A549 (cell line): ENCODE results near the gene PDE4D.

ENCODE experiments used
- BHLHE40 ChIP-seq: IDR thresholded peaks from 2 replicates; pipeline ENCODE4 v1.6.1; 2012; ENCODE audit warnings: low read depth, low read length, inconsistent platforms
- FOSL2 ChIP-seq, 2 experiments: fragments of 450-650 bp in 1 of 2; fragments of >200 bp in 1 of 2; sonication (Bioruptor Twin) in 1 of 2; formaldehyde crosslinking; IDR thresholded peaks; 2 replicates each; pipeline versions ENCODE4 v1.5.0 to v1.6.1; 2016 to 2020; ENCODE audit warnings: mild to moderate bottlenecking in 1 of 2, moderate library complexity in 1 of 2
- HDAC2 ChIP-seq: fragments of 200-600 bp; sonication (generic); IDR thresholded peaks from 2 replicates; pipeline ENCODE4 v1.6.1; 2016
- JUNB ChIP-seq: fragments of >200 bp; sonication (Bioruptor Twin); formaldehyde crosslinking; IDR thresholded peaks from 2 replicates; pipeline ENCODE4 v1.6.1; 2016
- MYC ChIP-seq: IDR thresholded peaks from 2 replicates; pipeline ENCODE4 v1.6.1; 2012; ENCODE audit warnings: mild to moderate bottlenecking, inconsistent platforms, low read length, improper control_type of control experiment, borderline replicate concordance
- NR3C1 ChIP-seq: fragments of >200 bp; sonication (Bioruptor Twin); formaldehyde crosslinking; IDR thresholded peaks from 3 replicates; pipeline ENCODE4 v1.6.1; 2017
- POLR2A ChIP-seq: IDR thresholded peaks from 2 replicates; pipeline ENCODE4 v1.6.1; 2012; ENCODE audit warnings: mild to moderate bottlenecking, low read length
- TF ChIP-seq, protein P1 (sequence below): IDR thresholded peaks from 2 replicates; pipeline ENCODE4 v1.6.1; 2012
- TF ChIP-seq, protein P2 (sequence below): fragments of >200 bp; sonication (Bioruptor Twin); formaldehyde crosslinking; IDR thresholded peaks from 3 replicates; pipeline ENCODE4 v1.5.1; 2016

DNA sequence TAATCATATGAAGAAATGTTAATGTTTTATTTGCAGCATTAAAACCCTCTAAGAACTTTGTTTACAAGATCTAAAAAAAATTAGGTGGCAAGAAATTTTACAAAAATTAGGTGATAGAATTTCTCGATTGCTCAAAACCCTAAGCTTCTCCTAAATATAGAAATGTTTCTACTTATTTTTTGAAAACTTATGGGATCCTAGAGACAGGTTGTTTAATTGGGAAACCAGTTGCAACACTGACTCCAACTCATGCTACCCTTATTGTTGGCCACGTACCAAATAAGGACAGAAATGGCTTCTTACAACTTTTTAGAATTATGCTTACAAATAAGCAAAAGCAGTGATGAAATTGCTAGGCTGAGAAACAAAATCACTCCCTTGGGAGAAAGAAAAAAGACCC, 531.1 kb downstream of the PDE4D start:
- TF ChIP-seq, protein P1, sequence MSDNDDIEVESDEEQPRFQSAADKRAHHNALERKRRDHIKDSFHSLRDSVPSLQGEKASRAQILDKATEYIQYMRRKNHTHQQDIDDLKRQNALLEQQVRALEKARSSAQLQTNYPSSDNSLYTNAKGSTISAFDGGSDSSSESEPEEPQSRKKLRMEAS = no peak
- TF ChIP-seq POLR2A (no peak), FOSL2 (IDR thresholded peaks at IDR 0.05) (no peak), FOSL2 (CRISPR knock-in tag; IDR thresholded peaks at IDR 0.05) (no peak), MYC (no peak), HDAC2 (no peak), NR3C1 (no peak), BHLHE40 (no peak), JUNB (no peak)
- TF ChIP-seq, protein P2, sequence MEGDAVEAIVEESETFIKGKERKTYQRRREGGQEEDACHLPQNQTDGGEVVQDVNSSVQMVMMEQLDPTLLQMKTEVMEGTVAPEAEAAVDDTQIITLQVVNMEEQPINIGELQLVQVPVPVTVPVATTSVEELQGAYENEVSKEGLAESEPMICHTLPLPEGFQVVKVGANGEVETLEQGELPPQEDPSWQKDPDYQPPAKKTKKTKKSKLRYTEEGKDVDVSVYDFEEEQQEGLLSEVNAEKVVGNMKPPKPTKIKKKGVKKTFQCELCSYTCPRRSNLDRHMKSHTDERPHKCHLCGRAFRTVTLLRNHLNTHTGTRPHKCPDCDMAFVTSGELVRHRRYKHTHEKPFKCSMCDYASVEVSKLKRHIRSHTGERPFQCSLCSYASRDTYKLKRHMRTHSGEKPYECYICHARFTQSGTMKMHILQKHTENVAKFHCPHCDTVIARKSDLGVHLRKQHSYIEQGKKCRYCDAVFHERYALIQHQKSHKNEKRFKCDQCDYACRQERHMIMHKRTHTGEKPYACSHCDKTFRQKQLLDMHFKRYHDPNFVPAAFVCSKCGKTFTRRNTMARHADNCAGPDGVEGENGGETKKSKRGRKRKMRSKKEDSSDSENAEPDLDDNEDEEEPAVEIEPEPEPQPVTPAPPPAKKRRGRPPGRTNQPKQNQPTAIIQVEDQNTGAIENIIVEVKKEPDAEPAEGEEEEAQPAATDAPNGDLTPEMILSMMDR = no peak
